Esophagus (tissue), 2 donors: ENCODE measurements around the gene SPRED1. TPM values are rescaled to one million over a fixed set of nuclear protein-coding genes. Genes with fewer than 3 reads are reported as not detected.

Source experiments
- H3K27ac ChIP-seq, 2 donors: one replicate each; pipeline ENCODE4 v1.5.1; 2013; ENCODE audit warnings: low read depth in 2 of 2, mild to moderate bottlenecking in 2 of 2, inconsistent platforms in 1 of 2, low read length in 1 of 2, moderate library complexity in 1 of 2
- H3K27me3 ChIP-seq, 2 donors: one replicate each; pipeline ENCODE4 v1.6.1; 2013; ENCODE audit warnings: low read length in 2 of 2, control low read depth in 1 of 2, mild to moderate bottlenecking in 1 of 2; ENCODE audit not compliant: insufficient read depth in 2 of 2, control insufficient read depth in 1 of 2
- H3K36me3 ChIP-seq, 2 donors: one replicate each; pipeline ENCODE4 v1.6.1; 2013; ENCODE audit warnings: low read length in 1 of 2; ENCODE audit not compliant: control insufficient read depth in 2 of 2, insufficient read depth in 2 of 2
- H3K4me1 ChIP-seq, 2 donors: one replicate each; pipeline ENCODE4 v1.6.1; 2013; ENCODE audit warnings: low read length in 1 of 2; ENCODE audit not compliant: control insufficient read depth in 2 of 2, insufficient read depth in 2 of 2
- H3K4me3 ChIP-seq, 2 donors: one replicate each; pipeline ENCODE4 v1.5.1; 2013; ENCODE audit warnings: low read length in 2 of 2, mild to moderate bottlenecking in 2 of 2, low read depth in 1 of 2, moderate library complexity in 1 of 2
- H3K9me3 ChIP-seq, 2 donors: one replicate each; pipeline ENCODE4 v1.6.1; 2013; ENCODE audit warnings: mild to moderate bottlenecking in 2 of 2, low read depth in 1 of 2, low read length in 1 of 2, moderate library complexity in 1 of 2; ENCODE audit not compliant: control insufficient read depth in 2 of 2, insufficient read depth in 1 of 2
- WGBS, 2 donors: extraction: QIAGEN DNeasy Blood & Tissue Kit; methylation state at CpG; one replicate each; pipeline ENCODE4 v1.1.7; 2013; 5-methylcytosine and 5-hydroxymethylcytosine counted together
- polyA plus RNA-seq, 2 donors: library from polyadenylated mRNA; stranded (reverse); fragments of 200-250 nt; gene quantifications; one replicate each; pipeline ENCODE4 v1.2.3, GENCODE V29; 2013
- donor health status: healthy with polysubstance abuse.
- donor health status: Bipolar disorder and iron deficiency.

Gene SPRED1
- polyA plus RNA-seq, 2 donors: 1.7 to 2.3 TPM

DNA sequence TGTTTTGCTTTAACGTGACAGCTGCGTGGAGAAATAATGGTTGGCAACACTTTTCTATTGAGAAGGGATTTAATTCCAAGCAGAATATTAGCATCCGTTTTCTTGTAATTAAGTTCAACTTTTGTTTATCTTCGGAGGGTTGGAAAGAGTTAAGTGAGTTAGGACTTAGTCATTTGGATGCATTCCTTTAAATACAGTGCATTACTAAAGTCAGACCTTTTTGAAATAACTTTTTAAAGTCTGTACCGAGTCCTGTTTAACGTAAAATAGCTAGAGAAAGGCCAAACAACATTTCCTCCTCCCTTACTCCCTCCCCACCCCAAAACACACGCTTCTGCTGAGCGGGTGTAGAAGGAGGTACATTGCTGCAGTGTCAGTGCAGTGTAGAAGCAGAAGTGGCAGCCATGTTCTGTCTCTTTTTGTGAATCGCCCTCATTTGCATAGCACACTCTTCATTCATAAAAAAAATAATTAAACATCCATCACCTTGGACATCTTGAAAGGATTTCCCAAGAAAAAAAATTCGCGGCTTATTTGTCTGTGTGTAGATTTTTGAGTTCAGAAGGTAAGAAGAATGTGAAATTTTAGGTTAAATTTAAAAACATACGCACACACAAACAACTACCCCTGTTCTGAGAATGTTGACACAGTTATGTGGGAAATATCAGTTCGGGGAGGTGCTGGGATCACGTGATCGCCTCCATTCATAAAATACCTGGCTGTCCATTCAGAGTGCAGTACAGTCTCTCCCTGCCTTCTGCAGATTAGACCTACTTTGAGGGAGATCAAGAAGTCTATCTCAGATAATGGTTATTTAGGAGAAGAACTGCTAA, 1.6 kb downstream of the SPRED1 start:
- Histone ChIP-seq H3K4me1 (no peaks in the 10 kb centered on the region), H3K4me3 (peak overlapping the region; percentile 50 to 77), H3K9me3 (no peaks in the 10 kb centered on the region), H3K27ac (peak overlapping the region; percentile 85 to 88), H3K36me3 (no peaks in the 10 kb centered on the region), H3K27me3 (no peaks in the 10 kb centered on the region)
- WGBS, 2 donors: 1% methylated on average over 15 of the region's 15 CpGs

DNA sequence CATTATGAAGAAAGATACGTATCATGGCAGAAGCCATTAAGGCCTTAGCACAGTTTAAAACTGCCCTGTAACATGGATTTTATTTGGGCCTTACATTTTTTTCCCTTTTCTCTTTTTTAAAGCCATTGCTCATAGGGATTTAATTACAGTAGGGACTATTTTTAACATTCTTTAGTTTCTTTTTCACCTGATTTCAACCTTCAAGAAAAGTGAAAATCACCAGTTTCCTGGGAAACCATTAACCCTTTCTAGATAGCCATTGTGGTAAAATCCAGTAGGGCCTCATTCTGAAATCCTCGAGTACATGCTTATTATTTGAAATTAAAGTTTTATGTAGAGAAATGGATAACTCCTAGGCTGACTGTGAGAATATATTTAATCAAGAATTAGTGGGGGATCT, 3.1 kb downstream of the SPRED1 start:
- H3K4me3 ChIP-seq: no peak overlapping the region
- H3K27ac ChIP-seq: no peak overlapping the region
- H3K4me1 ChIP-seq: no peaks in the 10 kb centered on the region

DNA sequence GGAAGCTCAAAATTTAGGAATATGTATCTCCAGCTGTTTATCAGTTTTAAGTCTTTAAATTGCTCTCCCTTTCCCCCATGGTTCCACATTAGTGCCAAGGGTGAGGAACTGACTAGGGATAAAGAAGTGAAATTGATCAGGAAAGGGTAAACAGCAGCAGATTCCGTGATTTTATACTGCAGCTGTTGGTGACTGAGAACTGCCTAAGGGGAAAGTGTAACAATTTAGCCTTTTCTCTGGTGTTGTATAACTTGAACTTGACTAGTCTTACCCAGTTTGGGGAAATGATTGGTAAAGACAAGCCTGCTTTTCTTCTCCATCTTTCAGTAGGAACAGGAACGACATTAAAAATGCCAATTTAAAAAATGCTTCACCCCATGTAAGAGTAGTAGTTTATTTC, 5.0 kb downstream of the SPRED1 start:
- no peaks in the 10 kb centered on the region for H3K9me3 ChIP-seq
- H3K27ac ChIP-seq: no peak overlapping the region
- no peaks in the 10 kb centered on the region for H3K27me3 ChIP-seq
- H3K36me3 ChIP-seq: no peaks in the 10 kb centered on the region
- H3K4me1 ChIP-seq: no peaks in the 10 kb centered on the region
- WGBS, 2 donors: 17 to 23% methylated on average over 2 of the region's 2 CpGs
- no peak overlapping the region for H3K4me3 ChIP-seq

More for the DNA sequence above, 3.1 kb downstream of the SPRED1 start:
- Histone ChIP-seq H3K27me3 (no peaks in the 10 kb centered on the region), H3K9me3 (no peaks in the 10 kb centered on the region), H3K36me3 (no peaks in the 10 kb centered on the region)
- 28 to 54% methylated on average over 2 of the region's 2 CpGs for WGBS, 2 donors

DNA sequence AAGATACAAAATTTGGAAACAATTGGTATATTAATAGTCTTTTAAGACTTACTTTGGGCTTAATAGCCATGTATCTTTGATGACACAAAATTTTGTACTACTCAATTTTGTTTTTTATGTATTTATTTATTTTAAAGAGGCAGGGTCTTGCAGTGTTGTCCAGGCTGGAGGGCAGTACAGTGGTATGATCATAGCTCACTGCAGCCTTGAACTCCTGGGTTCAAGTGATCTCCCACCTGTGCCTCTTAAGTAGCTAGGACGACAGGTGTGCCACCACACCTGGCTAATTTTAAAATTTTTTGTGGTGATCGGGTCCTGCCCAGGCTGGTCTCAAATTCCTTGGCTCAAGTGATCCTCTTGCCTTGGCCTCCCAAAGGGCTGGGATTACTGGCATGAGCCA, 6.5 kb downstream of the SPRED1 start:
- Histone ChIP-seq H3K4me1 (no peaks in the 10 kb centered on the region), H3K27me3 (no peaks in the 10 kb centered on the region), H3K9me3 (no peaks in the 10 kb centered on the region), H3K36me3 (no peaks in the 10 kb centered on the region), H3K4me3 (no peak overlapping the region), H3K27ac (no peak overlapping the region)
- 89 to 91% methylated on average over 2 of the region's 2 CpGs for WGBS, 2 donors

DNA sequence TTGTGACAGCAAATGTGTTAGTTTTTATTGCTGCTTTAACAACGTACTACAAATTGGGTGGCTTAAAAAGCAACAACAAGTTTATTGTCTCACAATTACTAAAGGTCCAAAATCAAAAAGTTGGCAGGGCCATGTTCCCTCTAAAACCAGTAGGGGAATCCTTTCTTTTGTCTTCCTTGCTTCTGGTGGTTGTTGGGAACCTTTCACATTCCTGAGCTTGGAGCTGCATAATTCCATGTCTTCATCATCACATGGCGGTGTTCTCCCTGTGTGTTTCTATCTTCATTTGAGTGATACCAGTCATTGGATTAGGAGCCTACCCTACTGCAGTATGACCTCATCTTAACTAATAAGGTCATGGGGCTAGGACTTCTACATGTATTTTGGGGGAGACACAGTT, 7.4 kb downstream of the SPRED1 start:
- no peaks in the 10 kb centered on the region for H3K9me3 ChIP-seq
- H3K27ac ChIP-seq: no peak overlapping the region
- no peaks in the 10 kb centered on the region for H3K36me3 ChIP-seq
- H3K4me3 ChIP-seq: no peak overlapping the region
- H3K27me3 ChIP-seq: no peaks in the 10 kb centered on the region
- WGBS, 2 donors: 73 to 82% methylated on average over 2 of the region's 2 CpGs
- H3K4me1 ChIP-seq: no peaks in the 10 kb centered on the region

DNA sequence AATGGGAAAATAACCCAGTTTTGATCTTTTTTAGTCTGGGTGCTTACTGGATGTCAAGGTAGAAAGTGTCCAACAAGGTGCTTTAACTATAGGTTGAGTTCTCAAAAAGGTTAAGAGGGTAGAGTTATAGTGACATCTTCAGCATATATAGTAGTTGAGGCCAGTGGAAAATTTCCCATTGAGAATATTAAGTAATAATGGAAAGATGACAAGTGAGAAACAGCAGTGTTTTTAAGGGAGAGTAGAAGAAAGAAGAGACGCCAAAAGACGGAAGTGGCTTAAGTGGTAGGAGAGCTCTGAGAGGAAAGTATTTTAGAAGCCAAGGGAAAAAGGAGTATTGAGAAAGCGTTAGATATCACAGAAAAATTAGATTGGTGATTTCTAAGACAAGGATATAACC, 10.6 kb downstream of the SPRED1 start:
- Histone ChIP-seq H3K4me3 (no peak overlapping the region), H3K27me3 (no peaks in the 10 kb centered on the region), H3K36me3 (no peaks in the 10 kb centered on the region), H3K27ac (no peak overlapping the region), H3K4me1 (no peaks in the 10 kb centered on the region), H3K9me3 (no peaks in the 10 kb centered on the region)
- 95 to 98% methylated on average over 3 of the region's 3 CpGs for WGBS, 2 donors

DNA sequence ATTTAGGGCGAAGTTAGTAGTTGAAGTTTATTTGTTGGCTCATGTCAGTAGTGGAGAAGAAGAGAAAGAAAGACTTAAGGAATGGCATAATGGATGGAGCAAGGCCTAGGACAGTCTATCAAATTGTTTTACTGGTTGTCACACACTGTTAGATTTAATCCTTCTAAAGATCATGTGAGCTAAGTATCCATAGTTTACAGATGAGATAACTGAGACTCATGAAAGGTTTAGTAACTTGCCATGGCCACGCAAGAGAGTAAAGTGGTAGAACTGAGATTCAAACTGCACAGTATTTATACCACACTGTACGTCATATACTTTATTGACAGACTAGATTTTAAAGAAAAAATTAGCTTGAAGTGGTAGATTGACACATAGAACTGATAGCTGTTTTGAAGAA, 11.4 kb downstream of the SPRED1 start:
- H3K9me3 ChIP-seq: no peaks in the 10 kb centered on the region
- no peaks in the 10 kb centered on the region for H3K36me3 ChIP-seq
- H3K27me3 ChIP-seq: no peaks in the 10 kb centered on the region
- 73 to 77% methylated on average over 3 of the region's 3 CpGs for WGBS, 2 donors
- no peaks in the 10 kb centered on the region for H3K4me1 ChIP-seq
- H3K27ac ChIP-seq: no peak overlapping the region
- no peak overlapping the region for H3K4me3 ChIP-seq

DNA sequence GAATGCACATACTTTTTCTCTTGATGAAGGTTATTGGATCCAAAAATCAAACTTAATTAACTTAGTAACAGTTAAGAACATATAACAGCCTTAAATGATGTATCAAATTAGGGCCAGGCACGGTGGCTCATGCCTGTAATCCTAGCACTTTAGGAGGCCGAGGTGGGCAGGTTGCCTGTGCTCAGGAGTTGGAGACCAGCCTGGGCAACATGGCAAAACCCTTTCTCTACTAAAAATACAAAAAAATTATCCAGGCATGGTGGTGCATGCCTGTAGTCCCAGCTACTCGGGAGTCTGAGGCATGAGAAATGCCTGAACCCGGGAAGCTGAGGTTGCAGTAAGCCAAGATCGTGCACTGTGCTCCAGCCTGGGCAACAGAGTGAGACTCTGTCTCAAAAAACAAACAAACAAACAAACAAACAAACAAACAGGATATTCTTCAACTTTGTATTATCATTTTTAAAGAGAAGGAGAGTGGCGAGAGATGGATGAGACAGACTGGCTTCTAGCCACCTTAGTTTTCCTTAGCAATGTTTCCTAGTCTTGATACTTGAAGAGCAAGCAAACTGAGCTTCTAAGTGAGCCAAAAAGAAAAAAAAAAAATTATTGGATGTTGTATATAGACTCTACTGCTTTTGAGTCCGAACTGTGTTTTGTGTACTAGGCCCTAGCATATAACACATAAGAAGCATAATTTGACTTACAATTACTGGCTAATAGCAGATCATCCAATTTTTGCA, 13.8 kb downstream of the SPRED1 start:
- no peaks in the 10 kb centered on the region for H3K27me3 ChIP-seq
- no peaks in the 10 kb centered on the region for H3K36me3 ChIP-seq
- H3K27ac ChIP-seq: no peak overlapping the region
- H3K4me3 ChIP-seq: no peak overlapping the region
- no peaks in the 10 kb centered on the region for H3K4me1 ChIP-seq
- no peaks in the 10 kb centered on the region for H3K9me3 ChIP-seq
- 38 to 48% methylated on average over 7 of the region's 7 CpGs for WGBS, 2 donors

DNA sequence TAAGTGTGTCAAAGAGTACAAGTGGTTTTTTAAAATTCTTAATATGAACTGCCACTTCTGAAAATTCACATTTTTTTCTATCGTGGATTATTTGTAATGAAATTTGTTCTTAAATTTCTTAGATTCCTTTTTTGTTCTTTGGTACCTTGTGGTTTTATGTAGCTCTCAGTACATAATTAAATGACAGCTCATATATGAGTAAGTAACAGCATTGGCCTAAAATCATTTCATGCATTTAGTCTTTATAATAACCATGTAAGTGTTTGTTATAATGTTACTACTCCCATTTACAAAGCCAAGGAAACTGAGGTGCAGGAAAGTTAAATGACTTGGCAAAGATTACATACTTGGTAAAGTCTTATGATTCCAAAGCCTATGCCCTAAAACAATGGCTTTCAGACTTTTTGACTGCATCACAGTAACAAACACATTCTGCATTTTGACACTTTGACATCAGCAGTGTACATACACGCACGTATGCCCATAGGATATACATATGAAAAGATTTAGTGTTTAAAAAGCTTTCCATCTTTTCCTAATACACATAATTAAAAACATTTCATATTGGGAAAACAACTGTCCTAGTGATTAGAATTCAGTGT, 14.9 kb downstream of the SPRED1 start:
- Histone ChIP-seq H3K4me3 (no peak overlapping the region), H3K36me3 (no peaks in the 10 kb centered on the region), H3K27ac (no peak overlapping the region), H3K4me1 (no peaks in the 10 kb centered on the region), H3K27me3 (no peaks in the 10 kb centered on the region), H3K9me3 (no peaks in the 10 kb centered on the region)
- WGBS, 2 donors: 67 to 76% methylated on average over 3 of the region's 3 CpGs
